HepG2 (cell line): Measurements from ENCODE around the gene PPM1G. TPM values are rescaled to one million over a fixed set of nuclear protein-coding genes. Genes with fewer than 3 reads are reported as not detected.
A peak's percentile ranks its signal among the peaks of the same experiment; 100 is the strongest.

Source experiments
- CCAR2 ChIP-seq: fragments of 200-400 bp; formaldehyde crosslinking; optimal IDR thresholded peaks from 2 replicates; pipeline ENCODE3; 2018; ENCODE audit warnings: low read depth, mild to moderate bottlenecking, low read length, moderate library complexity
- MEF2D ChIP-seq: sonication (generic); formaldehyde crosslinking; IDR thresholded peaks from 2 replicates; pipeline ENCODE4 v1.5.1; 2020; ENCODE audit warnings: mild to moderate bottlenecking, missing genetic modification reagents
- RELA ChIP-seq: sonication (generic); formaldehyde crosslinking; IDR thresholded peaks from 2 replicates; pipeline ENCODE4 v1.4.0; 2020; ENCODE audit warnings: missing genetic modification reagents
- SMYD3 ChIP-seq: sonication (generic); formaldehyde crosslinking; IDR thresholded peaks from 2 replicates; pipeline ENCODE4 v1.8.1; 2023; ENCODE audit warnings: mild to moderate bottlenecking, missing genetic modification reagents
- XBP1 ChIP-seq: sonication (generic); formaldehyde crosslinking; IDR thresholded peaks from 2 replicates; pipeline ENCODE4 v1.5.0; 2020; ENCODE audit warnings: missing genetic modification reagents
- ZNF326 ChIP-seq: sonication (generic); formaldehyde crosslinking; IDR thresholded peaks from 2 replicates; pipeline ENCODE4 v1.4.0; 2020; ENCODE audit warnings: missing genetic modification reagents, borderline replicate concordance
- ZNF747 ChIP-seq: sonication (generic); formaldehyde crosslinking; IDR thresholded peaks from 2 replicates; pipeline ENCODE4 v1.8.1; 2023; ENCODE audit warnings: missing genetic modification reagents, mild to moderate bottlenecking, borderline replicate concordance
- ZSCAN29 ChIP-seq: sonication (generic); formaldehyde crosslinking; conservative IDR thresholded peaks from 2 replicates; pipeline ENCODE4 v1.4.0; 2020; ENCODE audit warnings: mild to moderate bottlenecking, missing genetic modification reagents
- polyA plus RNA-seq, 8 experiments: library from polyadenylated mRNA; depleted of rRNA in 3 of 8; stranded (reverse) in 7 of 8; unstranded in 1 of 8; fragments of >200 nt; fragmentation: Illumina TruSeq in 4 of 8; extraction: Trizol in 4 of 8; gene quantifications; 2 replicates each; pipeline versions ENCODE4 v1.2.1 to v1.2.3, GENCODE V29; 2011 to 2016; ENCODE audit warnings: low read depth in 4 of 8, missing spikeins in 1 of 8, mixed read lengths in 1 of 8; ENCODE audit not compliant: insufficient read depth in 1 of 8
- total RNA-seq, 5 experiments: library from RNA; depleted of rRNA; stranded (reverse); fragments of >200 nt; fragmentation: Illumina TruSeq; extraction: Trizol; gene quantifications; 2 replicates each; pipeline ENCODE4 v1.2.3, GENCODE V29; 2016; ENCODE audit warnings: low read depth in 1 of 5
- TF ChIP-seq, protein P1 (sequence below): IDR thresholded peaks from 2 replicates; pipeline ENCODE4 v1.6.1; 2016; ENCODE audit warnings: low read depth, missing genetic modification reagents, missing compliant biosample characterization
- TF ChIP-seq, protein P2 (sequence below): sonication (generic); formaldehyde crosslinking; IDR thresholded peaks from 2 replicates; pipeline ENCODE4 v1.4.0; 2020; ENCODE audit warnings: missing genetic modification reagents
- TF ChIP-seq, protein P3 (sequence below): fragments of 450-650 bp; IDR thresholded peaks from 2 replicates; pipeline ENCODE4 v1.6.1; 2017; ENCODE audit warnings: mild to moderate bottlenecking
- TF ChIP-seq, protein P4 (sequence below): IDR thresholded peaks from 2 replicates; pipeline ENCODE4 v1.6.1; 2016; ENCODE audit warnings: missing biosample characterization, missing genetic modification reagents, low read depth

PPM1G gene
- total and polyA plus RNA-seq, 2 of the 13 experiments (the other 11 are each of a cell fraction or from before 2014, with no cell fraction given), result 58.2 to 213 TPM

GRCh38 chr2:27370026-27370815 is 39.2 kb downstream of the PPM1G start, which contains the start of the genes EIF2B4 and SNX17 (continued):
- TF ChIP-seq, protein P1, sequence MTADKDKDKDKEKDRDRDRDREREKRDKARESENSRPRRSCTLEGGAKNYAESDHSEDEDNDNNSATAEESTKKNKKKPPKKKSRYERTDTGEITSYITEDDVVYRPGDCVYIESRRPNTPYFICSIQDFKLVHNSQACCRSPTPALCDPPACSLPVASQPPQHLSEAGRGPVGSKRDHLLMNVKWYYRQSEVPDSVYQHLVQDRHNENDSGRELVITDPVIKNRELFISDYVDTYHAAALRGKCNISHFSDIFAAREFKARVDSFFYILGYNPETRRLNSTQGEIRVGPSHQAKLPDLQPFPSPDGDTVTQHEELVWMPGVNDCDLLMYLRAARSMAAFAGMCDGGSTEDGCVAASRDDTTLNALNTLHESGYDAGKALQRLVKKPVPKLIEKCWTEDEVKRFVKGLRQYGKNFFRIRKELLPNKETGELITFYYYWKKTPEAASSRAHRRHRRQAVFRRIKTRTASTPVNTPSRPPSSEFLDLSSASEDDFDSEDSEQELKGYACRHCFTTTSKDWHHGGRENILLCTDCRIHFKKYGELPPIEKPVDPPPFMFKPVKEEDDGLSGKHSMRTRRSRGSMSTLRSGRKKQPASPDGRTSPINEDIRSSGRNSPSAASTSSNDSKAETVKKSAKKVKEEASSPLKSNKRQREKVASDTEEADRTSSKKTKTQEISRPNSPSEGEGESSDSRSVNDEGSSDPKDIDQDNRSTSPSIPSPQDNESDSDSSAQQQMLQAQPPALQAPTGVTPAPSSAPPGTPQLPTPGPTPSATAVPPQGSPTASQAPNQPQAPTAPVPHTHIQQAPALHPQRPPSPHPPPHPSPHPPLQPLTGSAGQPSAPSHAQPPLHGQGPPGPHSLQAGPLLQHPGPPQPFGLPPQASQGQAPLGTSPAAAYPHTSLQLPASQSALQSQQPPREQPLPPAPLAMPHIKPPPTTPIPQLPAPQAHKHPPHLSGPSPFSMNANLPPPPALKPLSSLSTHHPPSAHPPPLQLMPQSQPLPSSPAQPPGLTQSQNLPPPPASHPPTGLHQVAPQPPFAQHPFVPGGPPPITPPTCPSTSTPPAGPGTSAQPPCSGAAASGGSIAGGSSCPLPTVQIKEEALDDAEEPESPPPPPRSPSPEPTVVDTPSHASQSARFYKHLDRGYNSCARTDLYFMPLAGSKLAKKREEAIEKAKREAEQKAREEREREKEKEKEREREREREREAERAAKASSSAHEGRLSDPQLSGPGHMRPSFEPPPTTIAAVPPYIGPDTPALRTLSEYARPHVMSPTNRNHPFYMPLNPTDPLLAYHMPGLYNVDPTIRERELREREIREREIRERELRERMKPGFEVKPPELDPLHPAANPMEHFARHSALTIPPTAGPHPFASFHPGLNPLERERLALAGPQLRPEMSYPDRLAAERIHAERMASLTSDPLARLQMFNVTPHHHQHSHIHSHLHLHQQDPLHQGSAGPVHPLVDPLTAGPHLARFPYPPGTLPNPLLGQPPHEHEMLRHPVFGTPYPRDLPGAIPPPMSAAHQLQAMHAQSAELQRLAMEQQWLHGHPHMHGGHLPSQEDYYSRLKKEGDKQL (CRISPR knock-in tag), result no peak
- TF ChIP-seq ZNF326 (CRISPR knock-in tag), result no peak
- TF ChIP-seq ZNF747 (CRISPR knock-in tag), result peak; percentile 97; the same call in 1 of the 2 replicates
- TF ChIP-seq, protein P2, sequence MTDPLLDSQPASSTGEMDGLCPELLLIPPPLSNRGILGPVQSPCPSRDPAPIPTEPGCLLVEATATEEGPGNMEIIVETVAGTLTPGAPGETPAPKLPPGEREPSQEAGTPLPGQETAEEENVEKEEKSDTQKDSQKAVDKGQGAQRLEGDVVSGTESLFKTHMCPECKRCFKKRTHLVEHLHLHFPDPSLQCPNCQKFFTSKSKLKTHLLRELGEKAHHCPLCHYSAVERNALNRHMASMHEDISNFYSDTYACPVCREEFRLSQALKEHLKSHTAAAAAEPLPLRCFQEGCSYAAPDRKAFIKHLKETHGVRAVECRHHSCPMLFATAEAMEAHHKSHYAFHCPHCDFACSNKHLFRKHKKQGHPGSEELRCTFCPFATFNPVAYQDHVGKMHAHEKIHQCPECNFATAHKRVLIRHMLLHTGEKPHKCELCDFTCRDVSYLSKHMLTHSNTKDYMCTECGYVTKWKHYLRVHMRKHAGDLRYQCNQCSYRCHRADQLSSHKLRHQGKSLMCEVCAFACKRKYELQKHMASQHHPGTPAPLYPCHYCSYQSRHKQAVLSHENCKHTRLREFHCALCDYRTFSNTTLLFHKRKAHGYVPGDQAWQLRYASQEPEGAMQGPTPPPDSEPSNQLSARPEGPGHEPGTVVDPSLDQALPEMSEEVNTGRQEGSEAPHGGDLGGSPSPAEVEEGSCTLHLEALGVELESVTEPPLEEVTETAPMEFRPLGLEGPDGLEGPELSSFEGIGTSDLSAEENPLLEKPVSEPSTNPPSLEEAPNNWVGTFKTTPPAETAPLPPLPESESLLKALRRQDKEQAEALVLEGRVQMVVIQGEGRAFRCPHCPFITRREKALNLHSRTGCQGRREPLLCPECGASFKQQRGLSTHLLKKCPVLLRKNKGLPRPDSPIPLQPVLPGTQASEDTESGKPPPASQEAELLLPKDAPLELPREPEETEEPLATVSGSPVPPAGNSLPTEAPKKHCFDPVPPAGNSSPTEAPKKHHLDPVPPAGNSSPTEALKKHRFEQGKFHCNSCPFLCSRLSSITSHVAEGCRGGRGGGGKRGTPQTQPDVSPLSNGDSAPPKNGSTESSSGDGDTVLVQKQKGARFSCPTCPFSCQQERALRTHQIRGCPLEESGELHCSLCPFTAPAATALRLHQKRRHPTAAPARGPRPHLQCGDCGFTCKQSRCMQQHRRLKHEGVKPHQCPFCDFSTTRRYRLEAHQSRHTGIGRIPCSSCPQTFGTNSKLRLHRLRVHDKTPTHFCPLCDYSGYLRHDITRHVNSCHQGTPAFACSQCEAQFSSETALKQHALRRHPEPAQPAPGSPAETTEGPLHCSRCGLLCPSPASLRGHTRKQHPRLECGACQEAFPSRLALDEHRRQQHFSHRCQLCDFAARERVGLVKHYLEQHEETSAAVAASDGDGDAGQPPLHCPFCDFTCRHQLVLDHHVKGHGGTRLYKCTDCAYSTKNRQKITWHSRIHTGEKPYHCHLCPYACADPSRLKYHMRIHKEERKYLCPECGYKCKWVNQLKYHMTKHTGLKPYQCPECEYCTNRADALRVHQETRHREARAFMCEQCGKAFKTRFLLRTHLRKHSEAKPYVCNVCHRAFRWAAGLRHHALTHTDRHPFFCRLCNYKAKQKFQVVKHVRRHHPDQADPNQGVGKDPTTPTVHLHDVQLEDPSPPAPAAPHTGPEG (CRISPR knock-in tag), result peak; percentile 95
- peak; percentile 90 for TF ChIP-seq MEF2D (CRISPR knock-in tag)
- peak; percentile 38; the same call in 1 of the 2 replicates for TF ChIP-seq XBP1 (CRISPR knock-in tag)
- TF ChIP-seq, protein P3, sequence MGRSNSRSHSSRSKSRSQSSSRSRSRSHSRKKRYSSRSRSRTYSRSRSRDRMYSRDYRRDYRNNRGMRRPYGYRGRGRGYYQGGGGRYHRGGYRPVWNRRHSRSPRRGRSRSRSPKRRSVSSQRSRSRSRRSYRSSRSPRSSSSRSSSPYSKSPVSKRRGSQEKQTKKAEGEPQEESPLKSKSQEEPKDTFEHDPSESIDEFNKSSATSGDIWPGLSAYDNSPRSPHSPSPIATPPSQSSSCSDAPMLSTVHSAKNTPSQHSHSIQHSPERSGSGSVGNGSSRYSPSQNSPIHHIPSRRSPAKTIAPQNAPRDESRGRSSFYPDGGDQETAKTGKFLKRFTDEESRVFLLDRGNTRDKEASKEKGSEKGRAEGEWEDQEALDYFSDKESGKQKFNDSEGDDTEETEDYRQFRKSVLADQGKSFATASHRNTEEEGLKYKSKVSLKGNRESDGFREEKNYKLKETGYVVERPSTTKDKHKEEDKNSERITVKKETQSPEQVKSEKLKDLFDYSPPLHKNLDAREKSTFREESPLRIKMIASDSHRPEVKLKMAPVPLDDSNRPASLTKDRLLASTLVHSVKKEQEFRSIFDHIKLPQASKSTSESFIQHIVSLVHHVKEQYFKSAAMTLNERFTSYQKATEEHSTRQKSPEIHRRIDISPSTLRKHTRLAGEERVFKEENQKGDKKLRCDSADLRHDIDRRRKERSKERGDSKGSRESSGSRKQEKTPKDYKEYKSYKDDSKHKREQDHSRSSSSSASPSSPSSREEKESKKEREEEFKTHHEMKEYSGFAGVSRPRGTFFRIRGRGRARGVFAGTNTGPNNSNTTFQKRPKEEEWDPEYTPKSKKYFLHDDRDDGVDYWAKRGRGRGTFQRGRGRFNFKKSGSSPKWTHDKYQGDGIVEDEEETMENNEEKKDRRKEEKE, result no peak
- peak; percentile 100 for TF ChIP-seq ZSCAN29 (CRISPR knock-in tag)
- TF ChIP-seq CCAR2, result peak; percentile 38
- TF ChIP-seq SMYD3, result peak; percentile 91; the same call in 1 of the 2 replicates
- TF ChIP-seq, protein P4, sequence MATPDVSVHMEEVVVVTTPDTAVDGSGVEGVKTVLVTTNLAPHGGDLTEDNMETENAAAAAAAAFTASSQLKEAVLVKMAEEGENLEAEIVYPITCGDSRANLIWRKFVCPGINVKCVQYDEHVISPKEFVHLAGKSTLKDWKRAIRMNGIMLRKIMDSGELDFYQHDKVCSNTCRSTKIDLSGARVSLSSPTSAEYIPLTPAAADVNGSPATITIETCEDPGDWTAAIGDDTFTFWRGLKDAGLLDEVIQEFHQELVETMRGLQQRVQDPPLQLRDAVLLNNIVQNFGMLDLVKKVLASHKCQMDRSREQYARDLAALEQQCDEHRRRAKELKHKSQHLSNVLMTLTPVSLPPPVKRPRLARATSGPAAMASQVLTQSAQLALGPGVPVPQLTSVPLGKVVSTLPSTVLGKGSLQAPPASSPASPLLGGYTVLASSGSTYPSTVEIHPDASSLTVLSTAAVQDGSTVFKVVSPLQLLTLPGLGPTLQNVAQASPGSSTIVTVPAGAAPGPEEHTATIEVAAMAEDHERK, result peak; percentile 98
- TF ChIP-seq RELA (CRISPR knock-in tag), result peak; percentile 79
